GM15510 (cell line): ENCODE data around the gene CD24.
A peak's percentile ranks its signal among the peaks of the same experiment; 100 is the strongest.

Experiments
- POLR2A ChIP-seq: IDR thresholded peaks from 3 replicates; pipeline ENCODE4 v1.6.1; 2011; ENCODE audit warnings: borderline replicate concordance; ENCODE audit not compliant: insufficient read length; ENCODE audit errors: extremely low read depth

The CD24 gene

GRCh38 chr6:106974336-106974998 lies at the start of gene CD24:
CD24 (minus strand) TSS chr6:106974729; CDS start chr6:106974646, 83 bp downstream.
- TF ChIP-seq POLR2A, result peak; percentile 39

GRCh38 chr6:107021446-107022185 lies 47.1 kb upstream of the CD24 start:
- TF ChIP-seq POLR2A, result no peak

- TF ChIP-seq POLR2A, result no peak
These were observed 45.7 kb upstream of the CD24 start for GRCh38 chr6:107020239-107020638.

- TF ChIP-seq POLR2A, result no peak
These were observed 44.5 kb upstream of the CD24 start for GRCh38 chr6:107019047-107019446.

GRCh38 chr6:107009499-107009898 lies 35.0 kb upstream of the CD24 start:
- no peak for TF ChIP-seq POLR2A

- no peak for TF ChIP-seq POLR2A
These were observed 23.0 kb upstream of the CD24 start for GRCh38 chr6:106997392-106998158.

- TF ChIP-seq POLR2A, result no peak
These were observed 21.1 kb upstream of the CD24 start for GRCh38 chr6:106995640-106996039.

GRCh38 chr6:106988664-106989063 lies 14.1 kb upstream of the CD24 start:
- TF ChIP-seq POLR2A, result no peak

- TF ChIP-seq POLR2A, result no peak
These were observed 7.4 kb upstream of the CD24 start for GRCh38 chr6:106981926-106982325.

GRCh38 chr6:106980926-106981325 lies 6.4 kb upstream of the CD24 start:
- no peak for TF ChIP-seq POLR2A

GRCh38 chr6:106979435-106979884 lies 4.9 kb upstream of the CD24 start:
- TF ChIP-seq POLR2A, result no peak

GRCh38 chr6:106977246-106977645 lies 2.7 kb upstream of the CD24 start:
- TF ChIP-seq POLR2A, result no peak

- TF ChIP-seq POLR2A, result no peak
These were observed 1.7 kb upstream of the CD24 start for GRCh38 chr6:106976270-106976669.

GRCh38 chr6:106975738-106976064 lies 1.2 kb upstream of the CD24 start:
- no peak for TF ChIP-seq POLR2A

- TF ChIP-seq POLR2A, result no peak
These were observed 639 bp upstream of the CD24 start for GRCh38 chr6:106974999-106975737.
